Panc1 (cell line): ENCODE measurements around the gene MIER2. TPM values are rescaled to one million over a fixed set of nuclear protein-coding genes. Genes with fewer than 3 reads are reported as not detected.
"Not testable (repeated sequence)": the region's sequence is repeated elsewhere in the genome, so short reads cannot be mapped to it uniquely, and the experiment has no call there.

Experiments used
- ATAC-seq: fragments of 200-7000 bp; cut with Tn5 transposase; 2 replicates; pipeline ENCODE4 v1.9.1; 2020; ENCODE audit warnings: mild to moderate bottlenecking, moderate library complexity
- BruUV-seq: library from RNA; stranded (reverse); fragments of 400-500 nt; replicated peaks from 2 replicates; lab custom pipeline; 2021; lab: Mats Ljungman, UMichigan
- CTCF ChIA-PET: fragments of 300-600 bp; sonication (Branson Sonifier 250); formaldehyde crosslinking; loops from one replicate; lab custom pipeline; 2022; ENCODE audit warnings: antibody characterized with exemption; lab: Charles Lee
- POLR2A ChIA-PET: fragments of 300-600 bp; sonication (Branson Sonifier 250); formaldehyde crosslinking; loops from one replicate; lab custom pipeline; 2022; ENCODE audit warnings: antibody characterized with exemption; lab: Charles Lee
- DNase-seq: peaks from one replicate; pipeline ENCODE4 v3.0.0-alpha.2; 2010; ENCODE audit warnings: low read depth, low spot score
- H3K27ac ChIP-seq: 2 replicates; pipeline ENCODE4 v1.5.1; 2011; ENCODE audit warnings: mild to moderate bottlenecking, low read length, inconsistent platforms
- H3K27me3 ChIP-seq: fragments of 200-500 bp; sonication (Bioruptor generic); 2 replicates; pipeline ENCODE4 v1.6.0; 2014; ENCODE audit warnings: low read length, inconsistent platforms; ENCODE audit not compliant: control insufficient read depth, insufficient read depth
- H3K36me3 ChIP-seq: fragments of 200-500 bp; sonication (Bioruptor generic); 2 replicates; pipeline ENCODE4 v1.5.1; 2014; ENCODE audit warnings: inconsistent platforms, mild to moderate bottlenecking, low read length, moderate library complexity; ENCODE audit not compliant: control insufficient read depth, insufficient read depth
- H3K4me1 ChIP-seq: 2 replicates; pipeline ENCODE4 v1.5.1; 2011; ENCODE audit warnings: inconsistent platforms, mild to moderate bottlenecking, low read length, moderate library complexity; ENCODE audit not compliant: control insufficient read depth, insufficient read depth
- H3K4me3 ChIP-seq, 2 experiments: 2 replicates each; pipeline ENCODE4 v1.5.1; 2011 to 2012; ENCODE audit warnings: low read depth in 2 of 2, low read length in 2 of 2, mild to moderate bottlenecking in 2 of 2, inconsistent platforms in 1 of 2, moderate library complexity in 1 of 2
- H3K9me3 ChIP-seq: fragments of 200-500 bp; sonication (Bioruptor generic); 2 replicates; pipeline ENCODE4 v1.5.1; 2014; ENCODE audit warnings: low read depth, mild to moderate bottlenecking, inconsistent platforms, low read length, moderate library complexity; ENCODE audit not compliant: control insufficient read depth, insufficient read depth
- CTCF ChIP-seq: fragments of 450-650 bp; IDR thresholded peaks from 2 replicates; pipeline ENCODE4 v1.5.1; 2017; ENCODE audit warnings: mild to moderate bottlenecking
- POLR2AphosphoS5 ChIP-seq: IDR thresholded peaks from 2 replicates; pipeline ENCODE4 v1.6.1; 2012; ENCODE audit warnings: mild to moderate bottlenecking, low read depth, low read length, moderate library complexity
- REST ChIP-seq, 2 experiments: IDR thresholded peaks; 2 replicates each; pipeline ENCODE4 v1.6.1; 2011 to 2012; ENCODE audit warnings: low read depth in 2 of 2, control low read depth in 1 of 2, low read length in 1 of 2, mild to moderate bottlenecking in 1 of 2, moderate library complexity in 1 of 2; ENCODE audit not compliant: insufficient read depth in 1 of 2
- SIN3A ChIP-seq: IDR thresholded peaks from 2 replicates; pipeline ENCODE4 v1.6.1; 2012; ENCODE audit warnings: low read depth, mild to moderate bottlenecking, low read length, moderate library complexity, borderline replicate concordance; ENCODE audit not compliant: insufficient read depth
- TCF7L2 ChIP-seq: IDR thresholded peaks from 2 replicates; pipeline ENCODE4 v1.6.1; 2011; ENCODE audit warnings: mild to moderate bottlenecking, low read depth, low read length, inconsistent platforms
- in situ Hi-C: cut with HindIII; loops from 2 replicates; pipeline ENCODE4 v1.10.0; 2016; ENCODE audit warnings: low sequenced_read_pairs, low pct_unique_long_range_greater_than_20kb
- intact Hi-C: fragments of 100-400 bp; cut with micrococcal nuclease; formaldehyde crosslinking; loops from one replicate; pipeline ENCODE4 v1.10.0; 2022; ENCODE audit not compliant: unreplicated experiment
- total RNA-seq: library from RNA; stranded (reverse); gene quantifications from one replicate; pipeline ENCODE4 v1.2.1, GENCODE V29; 2021; ENCODE audit not compliant: unreplicated experiment

The MIER2 gene
- total RNA-seq, 1 experiment from 2014 or later: 32.1 TPM

GRCh38 chr19:355536-355935, 10.9 kb upstream of the MIER2 start:
- BruUV-seq, intact Hi-C loops, DNase-seq, ATAC-seq, H3K36me3 ChIP-seq, in situ Hi-C loops, H3K27me3 ChIP-seq, POLR2A ChIA-PET, H3K9me3 ChIP-seq, CTCF ChIA-PET, H3K4me3 ChIP-seq, H3K4me1 ChIP-seq, H3K27ac ChIP-seq: not testable (repeated sequence)

GRCh38 chr19:355134-355533, 10.5 kb upstream of the MIER2 start:
- Histone ChIP-seq H3K9me3 (peaks cover 6% of the 10 kb centered on the region; the same call in 1 of the 2 replicates), H3K27me3 (no peaks in the 10 kb centered on the region), H3K4me3 (no peak overlapping the region), H3K4me1 (no peaks in the 10 kb centered on the region), H3K36me3 (no peaks in the 10 kb centered on the region), H3K27ac (no peak overlapping the region)
- intact Hi-C loops: no loop called here
- CTCF ChIA-PET: no interaction called here
- in situ Hi-C loops: no loop called here
- ATAC-seq: peak; percentile 83
- DNase-seq: peak; percentile 35
- POLR2A ChIA-PET: no interaction called here
- no TSS peak for BruUV-seq
- TF ChIP-seq CTCF (no peak), SIN3A (no peak), POLR2AphosphoS5 (no peak), REST (IDR thresholded peaks at IDR 0.05; ENCODE audit: insufficient read depth in 1 of 2, low read depth in 2 of 2, low read length in 1 of 2) (no peak), TCF7L2 (no peak)

GRCh38 chr19:351976-352625, 7.5 kb upstream of the MIER2 start:
- Histone ChIP-seq H3K27ac (no peak overlapping the region), H3K27me3 (no peaks in the 10 kb centered on the region), H3K9me3 (peaks cover 6% of the 10 kb centered on the region; the same call in 1 of the 2 replicates), H3K4me3 (no peak overlapping the region), H3K36me3 (no peaks in the 10 kb centered on the region), H3K4me1 (no peaks in the 10 kb centered on the region)
- intact Hi-C loops: no loop called here
- no peak for TF ChIP-seq CTCF
- TF ChIP-seq TCF7L2: no peak
- no peak for TF ChIP-seq REST (IDR thresholded peaks at IDR 0.05; ENCODE audit: insufficient read depth in 1 of 2, low read depth in 2 of 2, low read length in 1 of 2)
- TF ChIP-seq SIN3A: no peak
- TF ChIP-seq POLR2AphosphoS5: no peak
- DNase-seq (no peak), ATAC-seq (no peak)
- POLR2A ChIA-PET: no interaction called here
- BruUV-seq: no TSS peak
- CTCF ChIA-PET: no interaction called here
- in situ Hi-C loops: no loop called here
